Esophagus muscularis mucosa (tissue), 4 donors: ENCODE data around the gene ZBTB39. TPM values are rescaled to one million over a fixed set of nuclear protein-coding genes. Genes with fewer than 3 reads are reported as not detected.
"Not testable (repeated sequence)": the region's sequence is repeated elsewhere in the genome, so short reads cannot be mapped to it uniquely, and the experiment has no call there.

ENCODE experiments used
- DNase-seq: peaks from one replicate; pipeline ENCODE4 v3.0.0-alpha.2; 2017; ENCODE audit errors: extremely low spot score
- H3K27ac ChIP-seq, 4 donors: fragments of 200-600 bp; sonication (generic); replicated peaks in 1 of 4; 1 replicate in 3 of 4; 2 replicates in 1 of 4; pipeline ENCODE4 v1.5.1; 2016 to 2019; ENCODE audit warnings: mild to moderate bottlenecking in 1 of 4
- H3K27me3 ChIP-seq, 4 donors: fragments of 200-600 bp; sonication (generic); one replicate each; pipeline versions ENCODE4 v1.5.1 to v1.6.0; 2016 to 2019
- H3K36me3 ChIP-seq, 4 donors: fragments of 200-600 bp; sonication (generic); one replicate each; pipeline ENCODE4 v1.5.1; 2016 to 2019
- H3K4me1 ChIP-seq, 4 donors: fragments of 200-600 bp; sonication (generic); one replicate each; pipeline ENCODE4 v1.5.1; 2016 to 2019
- H3K4me3 ChIP-seq, 4 donors: fragments of 200-600 bp; sonication (generic); 1 replicate in 2 of 4; 2 replicates in 2 of 4; pipeline ENCODE4 v1.5.1; 2016 to 2019; ENCODE audit warnings: mild to moderate bottlenecking in 4 of 4, moderate library complexity in 1 of 4
- H3K9me3 ChIP-seq, 4 donors: fragments of 200-600 bp; sonication (generic); 1 replicate in 3 of 4; 2 replicates in 1 of 4; pipeline ENCODE4 v1.5.1; 2016 to 2019
- EP300 ChIP-seq: sonication (generic); formaldehyde crosslinking; IDR thresholded peaks from one replicate; pipeline ENCODE4 v1.6.1; 2017; ENCODE audit warnings: antibody characterized with exemption
- POLR2A ChIP-seq: fragments of 450-650 bp; IDR thresholded peaks from one replicate; pipeline ENCODE4 v1.6.1; 2017; ENCODE audit warnings: antibody characterized with exemption, moderate library complexity, mild to moderate bottlenecking, low read depth
- POLR2AphosphoS5 ChIP-seq, 2 donors: sonication (generic); formaldehyde crosslinking; IDR thresholded peaks; one replicate each; pipeline ENCODE4 v1.6.1; 2017; ENCODE audit warnings: antibody characterized with exemption in 2 of 2
- WGBS: methylation state at CpG from one replicate; pipeline ENCODE4 v1.1.5; 2018; 5-methylcytosine and 5-hydroxymethylcytosine counted together
- intact Hi-C: fragments of 100-400 bp; cut with DNase I; formaldehyde crosslinking; loops from one replicate; pipeline ENCODE4 v1.15.1; 2023
- total RNA-seq, 4 donors: library from RNA; depleted of rRNA; stranded (reverse); fragments of >200 nt; gene quantifications; one replicate each; pipeline versions ENCODE4 v1.1.0 to v1.2.1, GENCODE V29; 2016
- TF ChIP-seq, protein P1 (sequence below), 3 experiments: fragments of 200-600 bp in 2 of 3; fragments of 450-650 bp in 1 of 3; sonication (generic) in 2 of 3; IDR thresholded peaks; one replicate each; pipeline ENCODE4 v1.5.1; 2017 to 2019; ENCODE audit warnings: antibody characterized with exemption in 3 of 3, mild to moderate bottlenecking in 2 of 3, moderate library complexity in 1 of 3

Gene ZBTB39
- total RNA-seq, 4 donors from 2014 or later: 5.0 to 9.1 (median 7.1) TPM

DNA sequence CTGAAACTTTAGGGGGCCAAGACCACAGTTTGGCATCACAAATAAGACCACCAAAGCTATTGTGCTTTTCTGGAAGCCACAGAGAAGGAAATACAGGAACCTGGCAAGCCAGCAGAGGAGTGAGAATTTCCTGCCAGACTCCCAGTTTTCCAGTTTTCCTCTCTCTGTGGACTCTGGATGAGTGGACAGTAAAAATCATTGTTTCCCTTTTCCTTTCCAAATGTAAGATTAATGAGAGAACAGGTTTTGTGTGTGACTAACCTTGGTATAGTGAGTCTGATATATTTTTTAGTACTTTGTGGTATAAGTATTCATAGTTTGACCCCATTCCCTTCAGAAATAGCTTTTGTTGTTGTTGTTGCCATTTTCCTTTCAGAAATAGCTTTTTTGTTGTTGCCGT, 12.6 kb upstream of the ZBTB39 start:
- H3K9me3 ChIP-seq: no peaks in the 10 kb centered on the region
- DNase-seq: no peak
- no peaks in the 10 kb centered on the region for H3K36me3 ChIP-seq
- no peak overlapping the region for H3K27ac ChIP-seq
- H3K27me3 ChIP-seq: peaks cover 0 to 21% (median 0%) of the 10 kb centered on the region in 4 donors
- WGBS: 86% methylated on average over 1 of the region's 1 CpG
- H3K4me1 ChIP-seq: peaks cover 0 to 5% (median 0%) of the 10 kb centered on the region in 4 donors
- intact Hi-C loops: no loop called here
- H3K4me3 ChIP-seq: no peak overlapping the region
- TF ChIP-seq POLR2AphosphoS5 (IDR thresholded peaks at IDR 0.05): no peak
- no peak for TF ChIP-seq EP300
- no peak for TF ChIP-seq POLR2A
- TF ChIP-seq, protein P1, sequence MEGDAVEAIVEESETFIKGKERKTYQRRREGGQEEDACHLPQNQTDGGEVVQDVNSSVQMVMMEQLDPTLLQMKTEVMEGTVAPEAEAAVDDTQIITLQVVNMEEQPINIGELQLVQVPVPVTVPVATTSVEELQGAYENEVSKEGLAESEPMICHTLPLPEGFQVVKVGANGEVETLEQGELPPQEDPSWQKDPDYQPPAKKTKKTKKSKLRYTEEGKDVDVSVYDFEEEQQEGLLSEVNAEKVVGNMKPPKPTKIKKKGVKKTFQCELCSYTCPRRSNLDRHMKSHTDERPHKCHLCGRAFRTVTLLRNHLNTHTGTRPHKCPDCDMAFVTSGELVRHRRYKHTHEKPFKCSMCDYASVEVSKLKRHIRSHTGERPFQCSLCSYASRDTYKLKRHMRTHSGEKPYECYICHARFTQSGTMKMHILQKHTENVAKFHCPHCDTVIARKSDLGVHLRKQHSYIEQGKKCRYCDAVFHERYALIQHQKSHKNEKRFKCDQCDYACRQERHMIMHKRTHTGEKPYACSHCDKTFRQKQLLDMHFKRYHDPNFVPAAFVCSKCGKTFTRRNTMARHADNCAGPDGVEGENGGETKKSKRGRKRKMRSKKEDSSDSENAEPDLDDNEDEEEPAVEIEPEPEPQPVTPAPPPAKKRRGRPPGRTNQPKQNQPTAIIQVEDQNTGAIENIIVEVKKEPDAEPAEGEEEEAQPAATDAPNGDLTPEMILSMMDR (IDR thresholded peaks at IDR 0.05): no peak

DNA sequence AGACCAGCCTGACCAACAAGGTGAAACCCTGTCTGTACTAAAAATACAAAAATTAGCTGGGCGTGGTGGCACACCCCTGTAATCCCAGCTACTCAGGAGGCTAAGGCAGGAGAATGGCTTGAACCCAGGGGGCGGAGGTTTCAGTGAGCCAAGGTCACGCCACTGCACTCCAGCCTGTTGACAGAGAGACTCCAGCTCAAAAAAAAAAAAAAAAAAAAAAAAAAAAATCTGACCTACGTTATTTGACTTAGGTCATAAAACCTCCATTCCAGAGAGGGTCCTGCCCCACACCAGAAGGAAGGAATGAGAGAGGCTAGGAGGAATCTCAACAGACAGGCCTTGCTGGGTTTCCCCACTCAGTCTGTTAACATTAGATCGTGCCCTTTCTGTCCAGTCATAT, 12.0 kb upstream of the ZBTB39 start:
- 90% methylated on average over 5 of the region's 5 CpGs for WGBS
- H3K4me1 ChIP-seq, H3K9me3 ChIP-seq, DNase-seq, intact Hi-C loops, H3K36me3 ChIP-seq, H3K27ac ChIP-seq, H3K4me3 ChIP-seq: not testable (repeated sequence)
- H3K27me3 ChIP-seq: peaks cover 0 to 25% (median 0%) of the 10 kb centered on the region in 4 donors

DNA sequence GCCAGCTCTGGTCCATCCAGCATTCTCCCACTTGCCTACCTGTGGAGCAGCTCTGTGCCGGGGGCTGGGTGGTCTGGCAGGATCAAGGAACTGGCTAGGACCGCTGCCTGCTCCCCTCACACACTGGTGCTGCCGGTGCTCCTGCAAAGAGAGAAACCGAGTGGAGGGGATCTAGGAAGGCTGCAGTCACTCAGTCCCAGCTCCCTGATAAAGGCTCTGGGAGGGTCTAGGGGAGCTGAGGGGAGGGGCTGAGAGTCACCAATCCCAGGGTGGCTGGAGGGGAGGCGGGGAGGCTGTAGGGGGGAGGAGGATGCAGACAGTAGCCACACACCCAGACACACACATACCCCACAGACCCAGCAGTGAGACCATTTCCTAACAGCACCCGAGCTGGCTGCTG, 10.0 kb upstream of the ZBTB39 start, which contains the start of gene TAC3:
TAC3 (minus strand) TSS at position 182 of the 400 bp plus-strand sequence. CDS start 732 bp downstream, outside the sequence.
- intact Hi-C loops: no loop called here

DNA sequence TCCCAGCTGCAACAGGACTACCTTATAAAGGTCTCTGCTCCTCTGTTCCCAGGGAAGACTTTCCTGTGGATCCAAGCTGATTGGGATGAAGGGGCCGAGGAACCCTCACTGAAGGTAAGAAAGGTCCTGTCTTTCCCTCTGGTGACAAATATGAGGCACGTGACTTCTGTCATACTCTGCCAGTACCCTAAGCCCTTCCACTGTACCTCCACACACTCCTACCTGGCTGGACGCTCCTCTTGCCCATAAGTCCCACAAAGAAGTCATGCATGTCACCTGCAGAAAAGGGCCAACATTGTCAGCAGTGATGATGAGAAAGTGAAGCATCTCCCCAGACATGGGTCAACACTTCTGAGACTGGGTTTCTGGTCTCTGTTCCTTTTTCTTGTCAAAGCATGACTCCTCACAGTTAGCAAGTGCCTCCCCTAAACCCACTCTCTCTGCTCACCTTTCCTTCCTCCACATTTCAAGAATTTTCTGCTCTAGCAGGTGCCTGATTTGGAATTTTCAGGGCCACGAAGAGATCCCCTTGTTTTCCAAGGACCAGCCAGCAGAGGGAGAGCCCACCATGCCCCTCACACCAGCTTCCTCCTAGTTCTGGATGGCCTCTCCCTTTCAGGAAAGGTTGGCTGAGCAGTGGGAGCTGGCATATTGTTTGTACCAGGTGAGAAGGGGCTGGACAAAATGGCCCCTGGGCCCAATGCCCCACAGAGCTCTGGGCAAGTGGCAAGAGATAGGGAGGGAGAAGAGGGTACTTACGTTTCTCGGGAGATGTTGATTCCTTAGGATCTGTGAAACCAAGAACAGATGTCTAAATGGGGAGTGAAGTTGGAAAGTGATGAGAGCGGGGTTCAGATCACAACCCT, 6.5 kb upstream of the ZBTB39 start:
- Histone ChIP-seq H3K4me1 (peaks cover 0 to 10% (median 0%) of the 10 kb centered on the region in 4 donors), H3K36me3 (no peaks in the 10 kb centered on the region), H3K4me3 (no peak overlapping the region), H3K27ac (no peak overlapping the region), H3K9me3 (no peaks in the 10 kb centered on the region), H3K27me3 (peaks cover 0 to 25% (median 0%) of the 10 kb centered on the region in 4 donors)
- no peak for TF ChIP-seq POLR2AphosphoS5 (IDR thresholded peaks at IDR 0.05)
- TF ChIP-seq, protein P1 (IDR thresholded peaks at IDR 0.05): no peak
- no peak for TF ChIP-seq POLR2A
- 81% methylated on average over 7 of the region's 7 CpGs for WGBS
- no peak for DNase-seq
- intact Hi-C loops: no loop called here

More for the DNA sequence above, 10.0 kb upstream of the ZBTB39 start, which contains the start of gene TAC3:
- Histone ChIP-seq H3K27me3 (peaks cover 0 to 25% (median 0%) of the 10 kb centered on the region in 4 donors), H3K9me3 (no peaks in the 10 kb centered on the region), H3K27ac (no peak within 1 kb of the TSS), H3K36me3 (no peaks in the 10 kb centered on the region), H3K4me1 (no peaks in the 10 kb centered on the region), H3K4me3 (no peak within 1 kb of the TSS)
- 63% methylated on average over 5 of the region's 6 CpGs for WGBS
- no peak for DNase-seq
- no peak for TF ChIP-seq EP300
- TF ChIP-seq, protein P1 (IDR thresholded peaks at IDR 0.05): no peak
- no peak for TF ChIP-seq POLR2A
- TF ChIP-seq POLR2AphosphoS5 (IDR thresholded peaks at IDR 0.05): no peak
